ENCODE data around the gene SCN5A.

DNA sequence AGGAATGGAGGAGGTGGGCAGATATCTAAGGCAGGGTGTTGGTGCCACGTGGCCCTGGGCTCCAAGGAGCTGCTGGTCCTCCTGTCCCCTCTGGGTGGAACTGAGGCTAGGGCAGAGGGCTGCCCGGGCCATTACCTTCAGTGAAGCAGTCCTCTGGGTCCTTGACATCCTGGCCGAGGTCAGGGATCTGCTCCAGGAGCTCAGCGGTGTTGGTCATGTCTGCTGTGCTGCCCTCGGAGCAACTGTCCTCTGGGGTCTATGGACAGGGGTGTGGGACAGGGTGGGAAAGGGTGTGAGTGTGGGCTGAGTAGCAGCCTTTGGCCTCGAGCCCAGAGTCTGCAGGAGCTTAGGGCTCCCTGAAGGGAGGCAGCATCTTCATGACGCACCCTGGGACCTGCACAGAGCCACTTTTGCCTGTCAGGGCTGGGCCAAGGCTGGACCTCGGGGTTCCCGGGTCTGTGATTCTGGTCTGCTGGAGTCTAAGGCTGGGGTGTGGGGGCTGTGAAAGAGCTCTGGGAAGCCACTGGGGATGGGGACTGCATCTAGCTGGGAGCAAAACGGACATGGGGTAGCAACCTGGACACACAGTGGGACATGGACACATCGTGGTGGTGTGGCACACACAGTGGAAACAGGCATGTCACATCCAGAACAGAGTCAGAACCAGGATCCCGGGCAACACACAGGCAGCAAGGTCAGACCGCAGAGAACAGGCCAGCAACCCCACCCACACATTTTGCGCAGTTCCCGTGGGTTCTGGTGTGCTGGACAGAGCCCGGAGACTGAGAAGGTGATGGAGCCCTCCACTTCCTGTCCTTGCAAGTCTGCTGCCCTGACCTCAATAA, 72.7 kb downstream of the SCN5A start:
- TF ChIP-seq, protein P1, sequence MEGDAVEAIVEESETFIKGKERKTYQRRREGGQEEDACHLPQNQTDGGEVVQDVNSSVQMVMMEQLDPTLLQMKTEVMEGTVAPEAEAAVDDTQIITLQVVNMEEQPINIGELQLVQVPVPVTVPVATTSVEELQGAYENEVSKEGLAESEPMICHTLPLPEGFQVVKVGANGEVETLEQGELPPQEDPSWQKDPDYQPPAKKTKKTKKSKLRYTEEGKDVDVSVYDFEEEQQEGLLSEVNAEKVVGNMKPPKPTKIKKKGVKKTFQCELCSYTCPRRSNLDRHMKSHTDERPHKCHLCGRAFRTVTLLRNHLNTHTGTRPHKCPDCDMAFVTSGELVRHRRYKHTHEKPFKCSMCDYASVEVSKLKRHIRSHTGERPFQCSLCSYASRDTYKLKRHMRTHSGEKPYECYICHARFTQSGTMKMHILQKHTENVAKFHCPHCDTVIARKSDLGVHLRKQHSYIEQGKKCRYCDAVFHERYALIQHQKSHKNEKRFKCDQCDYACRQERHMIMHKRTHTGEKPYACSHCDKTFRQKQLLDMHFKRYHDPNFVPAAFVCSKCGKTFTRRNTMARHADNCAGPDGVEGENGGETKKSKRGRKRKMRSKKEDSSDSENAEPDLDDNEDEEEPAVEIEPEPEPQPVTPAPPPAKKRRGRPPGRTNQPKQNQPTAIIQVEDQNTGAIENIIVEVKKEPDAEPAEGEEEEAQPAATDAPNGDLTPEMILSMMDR (conservative IDR thresholded peaks at IDR 0.05; ENCODE audit: low read depth, low read length) = no peak
- no peak for TF ChIP-seq MAFK (IDR thresholded peaks at IDR 0.05; ENCODE audit: low read depth, low read length)
- TF ChIP-seq MAZ (IDR thresholded peaks at IDR 0.05; ENCODE audit: borderline replicate concordance, low read depth, low read length) = no peak

Measured in IMR-90 (cell line).